ENCODE data around the gene MICAL2. TPM values are rescaled to one million over a fixed set of nuclear protein-coding genes. Genes with fewer than 3 reads are reported as not detected.

MICAL2 gene
- total and polyA plus RNA-seq, 2 of the 8 experiments (the other 6 are each of a cell fraction or from before 2014, with no cell fraction given) = 1.3 to 4.1 TPM

DNA sequence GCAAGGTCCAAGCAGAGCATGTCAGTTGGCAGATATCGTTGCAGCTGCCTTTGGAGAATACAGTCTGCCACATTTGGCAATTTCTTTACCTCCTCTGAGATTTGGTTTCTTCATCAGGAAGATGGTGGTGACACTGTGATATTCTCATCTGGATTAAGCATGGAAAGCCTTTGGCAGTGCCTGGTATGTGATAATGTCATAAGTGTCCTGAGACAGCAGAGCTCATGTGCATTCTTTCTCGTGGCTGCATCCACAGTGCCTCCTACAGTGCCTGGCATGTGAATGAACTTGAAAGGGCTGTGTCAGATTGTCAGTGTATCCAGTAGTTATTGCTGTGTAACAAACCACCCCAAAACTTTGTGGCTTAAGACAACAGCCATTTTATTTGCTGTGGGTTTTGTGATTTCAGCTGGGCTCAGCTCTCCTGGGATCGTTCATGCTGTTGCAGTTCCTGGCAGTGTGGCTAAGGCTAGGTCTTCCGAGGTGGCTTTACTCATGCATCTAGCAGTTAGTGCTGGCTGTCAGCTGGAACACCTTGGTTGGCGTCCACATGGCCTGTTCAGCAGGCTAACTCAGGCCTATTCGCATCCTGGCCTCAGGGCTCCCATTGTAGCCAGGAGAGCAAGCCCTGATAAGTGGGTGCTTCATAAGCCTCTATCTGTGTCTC lies 35.7 kb upstream of the MICAL2 start (continued):
- TF ChIP-seq CTCF (IDR thresholded peaks at IDR 0.05; ENCODE audit: control extremely low read depth in 1 of 3, insufficient read depth in 1 of 3, low read depth in 1 of 3, low read length in 3 of 3) = no peak
- no peak for TF ChIP-seq CREB1 (IDR thresholded peaks at IDR 0.05)

Data from H1 (cell line).